GM12892 (cell line): Measurements from ENCODE around the gene DXO.

Source experiments
- POLR2A ChIP-seq: IDR thresholded peaks from 2 replicates; pipeline ENCODE4 v1.6.1; 2011; ENCODE audit warnings: low read depth, low read length, control low read depth
- POLR2AphosphoS5 ChIP-seq: IDR thresholded peaks from 2 replicates; pipeline ENCODE4 v1.6.1; 2011; ENCODE audit warnings: low read depth, low read length, control low read depth

DNA sequence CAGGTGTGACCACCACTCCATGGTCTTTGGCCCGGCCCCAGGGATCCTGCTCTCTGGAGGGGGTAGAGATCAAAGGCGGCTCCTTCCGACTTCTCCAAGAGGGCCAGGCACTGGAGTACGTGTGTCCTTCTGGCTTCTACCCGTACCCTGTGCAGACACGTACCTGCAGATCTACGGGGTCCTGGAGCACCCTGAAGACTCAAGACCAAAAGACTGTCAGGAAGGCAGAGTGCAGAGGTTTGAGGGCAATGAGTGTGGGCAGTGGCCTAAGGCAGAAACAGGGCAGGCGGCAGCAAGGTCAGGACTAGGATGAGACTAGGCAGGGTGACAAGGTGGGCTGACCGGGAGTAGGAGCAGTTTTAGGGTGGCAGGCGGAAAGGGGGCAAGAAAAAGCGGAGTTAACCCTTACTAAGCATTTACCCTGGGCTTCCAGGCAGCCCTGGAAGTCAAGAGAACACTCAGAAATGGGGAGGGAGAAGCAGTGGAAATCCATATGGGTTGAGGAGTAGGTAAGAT lies 25.5 kb downstream of the DXO start:
- TF ChIP-seq POLR2AphosphoS5 (no peak), POLR2A (no peak)
